HG03432 (cell line): ENCODE results near the gene CDK11A.
"Not testable (repeated sequence)": the region's sequence is repeated elsewhere in the genome, so short reads cannot be mapped to it uniquely, and the experiment has no call there.

Experiments
- ATAC-seq: cut with Tn5 transposase; IDR thresholded peaks from one replicate; pipeline ENCODE4 v1.9.1; 2021; ENCODE audit warnings: mild to moderate bottlenecking, moderate library complexity; ENCODE audit not compliant: unreplicated experiment

CDK11A gene

GRCh38 chr1:1726088-1726487 is 1.9 kb upstream of the CDK11A start:
- ATAC-seq: not testable (repeated sequence)

DNA sequence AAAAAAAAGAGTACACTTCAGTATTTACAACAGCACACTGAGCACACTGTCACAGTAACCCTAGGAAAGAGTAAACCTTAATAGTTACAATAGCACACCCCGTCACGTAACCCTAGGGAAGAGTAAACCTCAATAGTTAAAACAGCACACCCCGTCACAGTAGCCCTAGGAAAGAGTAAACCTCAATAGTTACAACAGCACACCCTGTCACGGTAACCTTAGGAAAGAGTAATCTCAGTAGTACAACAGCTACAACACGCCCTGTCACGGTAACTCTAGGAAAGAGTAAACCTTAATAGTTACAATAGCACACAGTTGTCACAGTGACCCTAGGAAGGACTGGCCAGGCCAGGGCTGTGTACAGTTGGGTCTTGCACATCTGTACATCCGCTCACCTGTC is 3.0 kb downstream of the CDK11A start:
- no peak for ATAC-seq

- not testable (repeated sequence) for ATAC-seq
Observed at GRCh38 chr1:1715109-1715883, 8.9 kb downstream of the CDK11A start.

GRCh38 chr1:1707897-1708296 is 16.3 kb downstream of the CDK11A start:
- not testable (repeated sequence) for ATAC-seq

DNA sequence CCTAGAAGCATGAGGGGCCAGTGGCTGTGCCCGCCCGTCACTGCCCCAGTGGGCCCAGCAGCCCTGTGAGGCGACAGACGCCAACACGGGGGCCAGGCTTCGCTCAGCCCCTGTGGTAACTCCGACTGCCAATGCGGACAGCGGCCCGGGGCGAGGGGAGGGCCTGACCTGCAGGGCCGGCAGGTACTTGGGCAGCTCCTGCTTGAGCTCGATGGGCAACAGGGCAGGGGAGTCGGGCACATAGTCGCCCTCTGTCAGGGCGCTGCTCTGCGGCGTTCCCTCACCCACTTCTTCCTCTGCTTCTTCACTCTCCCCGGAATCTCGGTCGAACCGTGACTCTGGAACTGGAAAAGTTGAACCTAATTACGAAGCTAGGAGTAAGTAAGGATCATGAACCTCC is 16.9 kb downstream of the CDK11A start:
- not testable (repeated sequence) for ATAC-seq

- ATAC-seq: not testable (repeated sequence)
Observed at GRCh38 chr1:1705623-1706022, 18.5 kb downstream of the CDK11A start.

GRCh38 chr1:1704284-1704957 is 19.7 kb downstream of the CDK11A start:
- ATAC-seq: not testable (repeated sequence)

DNA sequence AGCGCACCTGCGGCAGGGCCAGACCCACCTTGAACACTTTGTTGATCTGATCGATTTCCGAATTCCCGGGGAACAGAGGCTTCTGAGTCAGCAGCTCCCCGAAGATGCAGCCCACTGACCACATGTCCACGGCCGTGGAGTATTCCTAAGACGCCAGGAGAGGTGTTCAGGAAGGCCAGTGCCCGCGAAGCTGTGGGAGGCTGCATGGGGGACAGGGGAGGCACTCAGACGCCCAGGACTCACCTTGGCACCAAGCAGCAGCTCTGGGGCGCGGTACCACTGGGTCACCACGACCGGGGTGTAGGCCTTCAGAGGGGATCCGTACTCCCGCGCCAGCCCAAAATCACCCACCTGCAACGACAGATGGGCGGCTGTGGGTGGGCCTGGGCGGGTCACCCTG is 20.4 kb downstream of the CDK11A start:
- ATAC-seq: no peak

DNA sequence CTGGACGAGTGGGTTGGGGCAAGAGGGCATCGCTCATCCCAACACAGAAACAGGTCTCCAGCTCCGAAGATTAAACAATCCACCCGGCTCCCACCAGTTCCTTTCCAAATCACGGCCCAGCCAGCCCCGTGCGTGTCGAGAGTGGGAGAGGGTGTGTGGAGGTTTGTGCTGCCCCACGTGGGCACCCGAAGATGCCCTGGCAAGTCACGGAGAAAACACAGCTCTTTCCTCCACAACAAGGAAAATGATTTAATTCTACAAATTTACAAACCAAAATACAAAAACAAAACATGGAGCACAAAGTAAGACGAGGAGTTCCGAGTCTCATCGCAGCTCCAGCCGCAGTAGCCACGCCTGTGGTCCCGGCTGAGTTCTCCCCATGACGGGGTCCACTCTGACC is 21.7 kb downstream of the CDK11A start:
- ATAC-seq: not testable (repeated sequence)

DNA sequence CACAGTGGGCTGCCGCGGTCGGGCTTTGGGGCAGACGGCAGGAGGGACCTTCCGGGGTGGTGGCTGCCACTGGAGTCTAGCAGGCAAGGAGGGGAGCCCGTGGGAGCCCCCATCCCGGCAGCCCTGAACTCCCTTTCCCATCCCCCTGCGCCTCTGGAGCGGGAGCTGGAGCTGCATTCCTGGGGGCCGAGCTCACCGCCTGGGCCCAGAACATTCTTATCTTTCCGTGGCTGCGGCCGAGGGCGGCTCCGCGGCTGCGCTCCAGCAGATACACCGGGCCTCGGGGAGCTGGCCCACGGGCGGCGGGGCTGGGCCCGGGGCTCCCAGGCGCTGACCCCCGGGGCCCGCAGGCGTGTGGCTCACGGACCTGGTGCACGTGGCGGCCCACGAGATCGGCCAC is 23.6 kb downstream of the CDK11A start:
- not testable (repeated sequence) for ATAC-seq

- not testable (repeated sequence) for ATAC-seq
Observed at GRCh38 chr1:1700067-1700466, 24.1 kb downstream of the CDK11A start.

DNA sequence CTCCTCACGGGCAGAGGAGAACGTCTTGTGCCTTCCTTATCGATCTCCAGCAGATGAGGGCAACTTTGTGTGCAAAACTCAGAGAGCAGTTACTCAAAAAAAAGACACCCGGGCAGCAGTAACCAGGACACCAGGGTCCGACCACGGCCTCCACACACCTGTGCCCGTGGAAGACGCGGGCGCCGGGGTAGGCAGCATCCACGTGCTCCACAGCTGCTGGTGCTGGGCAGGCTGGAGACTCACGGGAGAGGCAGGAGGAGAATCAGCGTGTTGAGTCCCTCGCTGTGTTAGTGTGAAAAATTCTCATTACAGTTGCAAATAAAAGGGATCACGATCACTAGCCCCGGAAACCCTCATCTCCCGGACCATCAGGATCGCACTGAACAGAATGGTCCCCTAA is 25.1 kb downstream of the CDK11A start:
- ATAC-seq: not testable (repeated sequence)

DNA sequence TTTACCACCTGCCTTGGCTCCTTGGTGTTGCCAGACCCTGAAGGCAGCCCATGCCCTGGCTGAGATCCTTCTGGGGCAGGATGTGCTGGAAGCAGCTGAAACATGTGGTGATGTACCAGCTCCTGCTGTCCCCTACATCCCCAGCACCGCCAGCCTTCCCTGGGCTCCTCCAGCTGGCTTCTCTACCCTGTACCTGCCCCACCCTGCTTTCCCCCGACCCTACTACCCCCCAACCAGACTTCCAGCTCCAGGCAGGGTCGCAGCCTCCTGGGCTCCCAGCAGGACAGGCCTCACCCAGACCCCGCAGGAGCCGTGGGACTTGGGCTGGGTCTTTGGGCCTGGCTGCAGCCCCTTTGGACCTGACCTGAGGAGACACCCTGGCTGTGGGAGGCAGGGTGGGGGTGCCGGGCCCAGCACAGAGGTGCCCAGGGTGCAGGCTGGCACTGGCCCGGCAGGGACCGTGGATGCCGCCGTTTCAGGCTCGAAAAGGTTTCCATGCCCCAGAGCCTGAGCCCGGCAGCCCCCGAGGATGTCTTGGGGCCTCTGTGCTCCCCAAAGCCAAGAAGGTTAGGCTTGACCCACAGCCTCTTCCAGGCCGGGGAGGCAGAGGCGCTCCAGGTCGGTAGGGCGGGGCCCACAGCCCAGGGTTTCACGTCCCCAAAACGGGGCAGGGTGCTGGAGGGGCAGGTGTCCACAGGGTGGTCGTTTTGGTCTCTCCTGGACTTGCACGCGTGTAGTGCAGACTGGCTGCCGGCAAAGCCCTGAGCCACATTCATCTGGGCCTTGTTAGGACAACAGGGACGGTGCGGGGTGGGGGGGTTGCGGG is 26.6 kb downstream of the CDK11A start:
- ATAC-seq: not testable (repeated sequence)

- not testable (repeated sequence) for ATAC-seq
Observed at GRCh38 chr1:1696431-1697357, 27.5 kb downstream of the CDK11A start.

DNA sequence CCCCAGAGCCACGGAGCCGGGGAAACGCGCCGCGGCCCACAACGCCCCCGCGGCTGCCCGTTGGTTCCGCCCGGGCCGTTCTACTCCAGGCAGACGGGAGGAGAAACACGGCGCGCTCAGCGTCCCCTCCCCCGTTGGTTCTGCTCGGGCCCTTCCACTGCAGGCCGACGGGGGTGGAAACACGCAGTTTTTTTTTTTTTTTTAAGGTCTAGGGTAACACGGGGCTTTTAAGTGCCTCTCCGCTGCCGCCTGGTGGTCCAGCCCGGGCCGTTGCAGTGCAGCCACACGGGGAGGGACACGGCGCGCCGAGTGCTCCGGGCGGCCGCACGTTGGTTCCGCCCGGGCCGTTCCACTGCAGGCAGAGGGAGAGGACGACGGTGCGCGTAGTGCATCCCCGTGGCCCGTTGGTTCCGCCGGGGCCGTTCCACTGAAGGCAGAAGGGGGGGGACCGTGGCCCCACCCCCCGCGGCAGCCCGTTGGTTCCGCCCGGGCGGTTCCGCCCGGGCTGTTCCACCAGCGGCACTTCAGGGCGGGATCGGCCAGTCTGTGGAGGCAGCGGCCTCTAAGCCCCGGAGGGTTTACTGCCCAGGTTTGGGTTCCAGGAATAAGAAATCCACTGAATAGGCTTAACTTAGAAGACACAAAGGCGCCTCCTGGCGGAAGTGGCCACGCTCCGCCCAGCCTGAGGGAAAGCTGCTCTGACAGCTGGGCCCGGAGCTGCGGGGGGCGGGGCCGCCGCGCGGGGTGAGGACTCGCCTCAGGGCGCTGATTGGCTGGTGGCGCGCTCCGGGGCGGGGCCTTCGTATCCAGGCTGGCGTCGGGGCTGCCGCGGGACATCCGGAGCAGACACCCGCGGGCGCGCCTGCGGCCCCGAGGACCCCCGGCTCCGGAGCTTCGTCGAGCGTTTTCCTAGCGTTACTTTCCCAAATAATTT is 31.2 kb downstream of the CDK11A start, which contains the start of gene SLC35E2B:
TSS of gene SLC35E2B (minus strand) at position 82 of the 934 bp plus-strand sequence. CDS start 16,096 bp downstream, outside the sequence.
- ATAC-seq: peak; percentile 81

DNA sequence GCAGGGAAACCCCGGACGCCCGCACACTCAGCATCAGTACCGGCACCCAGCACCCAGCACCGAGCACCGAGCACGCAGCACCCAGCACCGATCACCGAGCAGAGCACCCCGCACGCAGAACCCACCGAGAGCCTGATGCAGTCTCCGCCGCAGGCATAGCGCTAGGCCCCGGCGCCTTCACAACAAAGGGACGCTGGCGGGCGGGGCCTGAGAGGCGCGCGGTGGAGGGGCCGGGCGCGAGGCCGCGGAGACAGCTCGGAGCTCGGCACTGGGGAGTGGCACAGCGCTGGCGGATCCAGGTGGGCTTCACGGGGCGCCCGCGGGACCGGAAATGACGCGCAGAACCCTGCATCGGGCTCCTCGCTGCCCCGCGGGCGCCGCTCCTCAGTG is 31.8 kb downstream of the CDK11A start:
- peak; percentile 46 for ATAC-seq

- ATAC-seq: not testable (repeated sequence)
Observed at GRCh38 chr1:1691443-1691842, 32.7 kb downstream of the CDK11A start.

- not testable (repeated sequence) for ATAC-seq
Observed at GRCh38 chr1:1689526-1689925, 34.6 kb downstream of the CDK11A start.

- no peak for ATAC-seq
Observed at GRCh38 chr1:1687846-1688245, 36.3 kb downstream of the CDK11A start.
